HCT116 (cell line): ENCODE results near the gene CAPZB. TPM values are rescaled to one million over a fixed set of nuclear protein-coding genes. Genes with fewer than 3 reads are reported as not detected.

Source experiments
- ATAC-seq: fragments of 200-7000 bp; cut with Tn5 transposase; 2 replicates; pipeline ENCODE4 v1.9.1; 2020; ENCODE audit warnings: mild to moderate bottlenecking, moderate library complexity
- BruUV-seq: library from RNA; stranded (reverse); fragments of 400-500 nt; replicated peaks from 2 replicates; lab custom pipeline; 2021; lab: Mats Ljungman, UMichigan
- CTCF ChIA-PET: fragments of 300-600 bp; sonication (Branson Sonifier 250); formaldehyde crosslinking; loops from one replicate; lab custom pipeline; 2021; ENCODE audit warnings: antibody characterized with exemption; lab: Charles Lee
- POLR2A ChIA-PET: fragments of 300-600, 350-600 bp; sonication (Branson Sonifier 250); formaldehyde crosslinking; loops from one replicate; lab custom pipeline; 2021; ENCODE audit warnings: antibody characterized with exemption; lab: Charles Lee
- RAD21 ChIA-PET, 2 experiments: fragments of 300-600 bp; sonication (Branson Sonifier 250); formaldehyde crosslinking; loops; one replicate each; lab custom pipeline; 2023; ENCODE audit warnings: low total read pairs in 2 of 2; ENCODE audit not compliant: uncharacterized antibody in 2 of 2, unreplicated experiment in 2 of 2, low non-redundant PET in 1 of 2; lab: Charles Lee
- DNase-seq: peaks from one replicate; pipeline ENCODE4 v3.0.0-alpha.2; 2010; ENCODE audit warnings: low read depth, low spot score
- H2AFZ ChIP-seq: fragments of 200-600 bp; shearing (Covaris generic), sonication (generic); 2 replicates; pipeline ENCODE4 v1.6.1; 2017; ENCODE audit warnings: low read depth, mixed run types, mixed read lengths, antibody characterized with exemption, low read length; ENCODE audit not compliant: poor library complexity, severe bottlenecking
- H3K27ac ChIP-seq: 2 replicates; pipeline ENCODE4 v1.5.1; 2012; ENCODE audit warnings: low read depth, low read length
- H3K27me3 ChIP-seq: fragments of 200-600 bp; sonication (generic); 2 replicates; pipeline ENCODE4 v1.6.1; 2016; ENCODE audit warnings: mixed run types, low read length, mixed read lengths; ENCODE audit not compliant: insufficient read depth
- H3K36me3 ChIP-seq, 2 experiments: fragments of 200-500 bp in 1 of 2; fragments of 200-600 bp in 1 of 2; sonication (Bioruptor generic) in 1 of 2; sonication (generic) in 1 of 2; 2 replicates each; pipeline versions ENCODE4 v1.5.1 to v1.6.1; 2014 to 2016; ENCODE audit warnings: low read length in 2 of 2, inconsistent platforms in 1 of 2, mixed read lengths in 1 of 2, mixed run types in 1 of 2; ENCODE audit not compliant: insufficient read depth in 2 of 2, control insufficient read depth in 1 of 2
- H3K4me1 ChIP-seq, 2 experiments: fragments of 200-600 bp in 1 of 2; sonication (generic) in 1 of 2; 2 replicates each; pipeline versions ENCODE4 v1.5.1 to v1.6.1; 2012 to 2017; ENCODE audit warnings: low read length in 2 of 2, inconsistent platforms in 1 of 2, mild to moderate bottlenecking in 1 of 2, mixed read lengths in 1 of 2, mixed run types in 1 of 2, moderate library complexity in 1 of 2; ENCODE audit not compliant: insufficient read depth in 2 of 2, control insufficient read depth in 1 of 2
- H3K4me2 ChIP-seq: fragments of 200-600 bp; sonication (generic); 2 replicates; pipeline ENCODE4 v1.6.1; 2017; ENCODE audit warnings: mixed run types, low read length, mixed read lengths
- H3K4me3 ChIP-seq, 2 experiments: fragments of 200-600 bp in 1 of 2; sonication (generic) in 1 of 2; replicated peaks in 1 of 2; 2 replicates each; pipeline ENCODE4 v1.5.1; 2011 to 2016; ENCODE audit warnings: low read length in 2 of 2, control low read depth in 1 of 2, low read depth in 1 of 2, mild to moderate bottlenecking in 1 of 2, mixed read lengths in 1 of 2, mixed run types in 1 of 2
- H3K79me2 ChIP-seq: fragments of 200-600 bp; sonication (generic); 2 replicates; pipeline ENCODE4 v1.6.1; 2017; ENCODE audit warnings: mild to moderate bottlenecking, mixed run types, low read length, moderate library complexity, mixed read lengths; ENCODE audit not compliant: insufficient read depth
- H3K9ac ChIP-seq: fragments of 200-600 bp; sonication (generic); 2 replicates; pipeline ENCODE4 v1.6.1; 2016; ENCODE audit warnings: low read length, mixed read lengths
- H3K9me2 ChIP-seq: fragments of 200-600 bp; sonication (generic), shearing (Covaris generic); 2 replicates; pipeline ENCODE4 v1.6.1; 2017; ENCODE audit warnings: mixed run types, mild to moderate bottlenecking, moderate library complexity; ENCODE audit not compliant: insufficient read depth
- H3K9me3 ChIP-seq, 2 experiments: fragments of 200-500 bp in 1 of 2; fragments of 200-600 bp in 1 of 2; sonication (Bioruptor generic) in 1 of 2; sonication (generic) in 1 of 2; 2 replicates each; pipeline ENCODE4 v1.6.1; 2014 to 2017; ENCODE audit warnings: low read length in 2 of 2, mixed read lengths in 2 of 2, inconsistent platforms in 1 of 2, low read depth in 1 of 2, mild to moderate bottlenecking in 1 of 2, mixed run types in 1 of 2, moderate library complexity in 1 of 2; ENCODE audit not compliant: control insufficient read depth in 1 of 2, insufficient read depth in 1 of 2
- H4K20me1 ChIP-seq: fragments of 200-600 bp; sonication (generic), shearing (Covaris generic); 2 replicates; pipeline ENCODE4 v1.6.1; 2017; ENCODE audit warnings: mixed run types, mild to moderate bottlenecking, moderate library complexity; ENCODE audit not compliant: insufficient read depth
- ATF3 ChIP-seq: IDR thresholded peaks from 2 replicates; pipeline ENCODE4 v1.6.1; 2012
- CBX3 ChIP-seq: IDR thresholded peaks from 2 replicates; pipeline ENCODE4 v1.6.1; 2012; ENCODE audit warnings: low read depth
- CEBPB ChIP-seq: IDR thresholded peaks from 2 replicates; pipeline ENCODE4 v1.6.1; 2012; ENCODE audit warnings: low read depth
- CTCF ChIP-seq, 3 experiments: fragments of 200-600 bp in 1 of 3; sonication (generic) in 1 of 3; IDR thresholded peaks in 2 of 3; conservative IDR thresholded peaks in 1 of 3; 2 replicates each; pipeline ENCODE4 v1.5.1; 2012 to 2017; ENCODE audit warnings: low read depth in 2 of 3, low read length in 2 of 3, antibody characterized with exemption in 1 of 3, borderline replicate concordance in 1 of 3, control low read depth in 1 of 3, mild to moderate bottlenecking in 1 of 3, mixed read lengths in 1 of 3, mixed run types in 1 of 3, moderate library complexity in 1 of 3; ENCODE audit not compliant: insufficient read depth in 1 of 3
- EGR1 ChIP-seq: IDR thresholded peaks from 2 replicates; pipeline ENCODE4 v1.6.1; 2012; ENCODE audit warnings: low read depth
- ELF1 ChIP-seq: IDR thresholded peaks from 2 replicates; pipeline ENCODE4 v1.6.1; 2012; ENCODE audit warnings: low read depth, borderline replicate concordance
- EZH2phosphoT487 ChIP-seq: fragments of 200-600 bp; IDR thresholded peaks from 2 replicates; pipeline ENCODE4 v1.6.1; 2018; ENCODE audit warnings: antibody characterized with exemption, borderline replicate concordance
- FOSL1 ChIP-seq: IDR thresholded peaks from 2 replicates; pipeline ENCODE4 v1.6.1; 2012; ENCODE audit warnings: low read depth
- JUND ChIP-seq: IDR thresholded peaks from 2 replicates; pipeline ENCODE4 v1.6.1; 2012
- MAX ChIP-seq: IDR thresholded peaks from 2 replicates; pipeline ENCODE4 v1.6.1; 2012
- POLR2A ChIP-seq: IDR thresholded peaks from 2 replicates; pipeline ENCODE4 v1.7.0; 2011; ENCODE audit warnings: borderline replicate concordance; ENCODE audit not compliant: insufficient read depth, insufficient read length; ENCODE audit errors: extremely low read depth
- POLR2AphosphoS5 ChIP-seq: IDR thresholded peaks from 2 replicates; pipeline ENCODE4 v1.6.1; 2011; ENCODE audit warnings: mild to moderate bottlenecking, low read depth, low read length, moderate library complexity
- RAD21 ChIP-seq: IDR thresholded peaks from 2 replicates; pipeline ENCODE4 v1.6.1; 2012; ENCODE audit warnings: low read depth, mild to moderate bottlenecking
- REST ChIP-seq: IDR thresholded peaks from 2 replicates; pipeline ENCODE4 v1.6.1; 2012; ENCODE audit warnings: low read depth
- SIN3A ChIP-seq: IDR thresholded peaks from 2 replicates; pipeline ENCODE4 v1.6.1; 2012; ENCODE audit warnings: low read depth
- SP1 ChIP-seq: IDR thresholded peaks from 2 replicates; pipeline ENCODE4 v1.6.1; 2012; ENCODE audit warnings: low read depth
- SRF ChIP-seq: IDR thresholded peaks from 2 replicates; pipeline ENCODE4 v1.6.1; 2012; ENCODE audit warnings: low read depth
- TCF7L2 ChIP-seq: IDR thresholded peaks from 2 replicates; pipeline ENCODE4 v1.7.0; 2011; ENCODE audit warnings: borderline replicate concordance, inconsistent platforms; ENCODE audit not compliant: insufficient read depth, insufficient read length; ENCODE audit errors: extremely low read depth
- YY1 ChIP-seq: IDR thresholded peaks from 2 replicates; pipeline ENCODE4 v1.6.1; 2011; ENCODE audit warnings: low read length, low read depth, moderate library complexity, mild to moderate bottlenecking; ENCODE audit not compliant: insufficient replicate concordance; ENCODE audit errors: extremely low read depth
- ZNF274 ChIP-seq: fragments of 200-500 bp; sonication (Bioruptor generic); IDR thresholded peaks from 2 replicates; pipeline ENCODE4 v1.6.1; 2014; ENCODE audit warnings: mild to moderate bottlenecking, low read depth, low read length, inconsistent platforms
- intact Hi-C: fragments of 100-400 bp; cut with micrococcal nuclease; formaldehyde crosslinking; loops from 2 replicates; pipeline ENCODE4 v1.10.0; 2022
- total RNA-seq: library from RNA; stranded (reverse); gene quantifications from one replicate; pipeline ENCODE4 v1.2.1, GENCODE V29; 2021; ENCODE audit not compliant: unreplicated experiment

Gene CAPZB
- total RNA-seq, 1 experiment from 2014 or later = 203 TPM

GRCh38 chr1:19377812-19378718 is 107.3 kb downstream of the CAPZB start:
- Histone ChIP-seq H2AFZ (no peak overlapping the region), H3K27me3 (no peaks in the 10 kb centered on the region), H3K36me3 (peaks cover 5 to 24% of the 10 kb centered on the region in 2 experiments; a peak in 3 of 4 replicates), H3K4me2 (no peak overlapping the region), H3K79me2 (peaks cover 2% of the 10 kb centered on the region; the same call in 1 of the 2 replicates), H3K27ac (no peak overlapping the region), H4K20me1 (no peaks in the 10 kb centered on the region), H3K9me3 (no peaks in the 10 kb centered on the region), H3K9me2 (no peaks in the 10 kb centered on the region), H3K4me1 (no peaks in the 10 kb centered on the region), H3K4me3 (no peak overlapping the region)
- RAD21 ChIA-PET = no interaction called here
- DNase-seq (no peak), ATAC-seq (no peak)
- CTCF ChIA-PET = no interaction called here
- no TSS peak for BruUV-seq
- POLR2A ChIA-PET = no interaction called here
- intact Hi-C loops = no loop called here
- TF ChIP-seq CTCF (IDR thresholded peaks at IDR 0.05 in 2 of 3, conservative IDR thresholded peaks at IDR 0.05 in 1 of 3; ENCODE audit: borderline replicate concordance in 1 of 3, insufficient read depth in 1 of 3, low read depth in 2 of 3, low read length in 2 of 3) (no peak), JUND (no peak), FOSL1 (no peak), SP1 (no peak), EZH2phosphoT487 (no peak), CBX3 (no peak), POLR2AphosphoS5 (no peak), POLR2A (no peak), SRF (no peak), ELF1 (no peak), SIN3A (no peak), MAX (no peak), TCF7L2 (no peak), RAD21 (no peak), EGR1 (no peak), REST (no peak), CEBPB (no peak), YY1 (no peak), ATF3 (no peak), ZNF274 (no peak)
- TF ChIP-seq, all 23 proteins: peak for 0
- no peak overlapping the region for H3K9ac ChIP-seq
